DND-41 (cell line): ENCODE results near the gene NUDT22.
A peak's percentile ranks its signal among the peaks of the same experiment; 100 is the strongest.

ENCODE experiments used
- ATAC-seq: fragments of 200-7000 bp; cut with Tn5 transposase; 3 replicates; pipeline ENCODE4 v1.9.1; 2021; ENCODE audit warnings: low read depth; ENCODE audit not compliant: insufficient read depth
- DNase-seq: peaks from one replicate; pipeline ENCODE4 v3.0.0-alpha.2; 2020
- H2AFZ ChIP-seq: 2 replicates; pipeline ENCODE4 v1.6.0; 2012; ENCODE audit warnings: low read depth, low read length
- H3K27ac ChIP-seq: 2 replicates; pipeline ENCODE4 v1.5.1; 2012; ENCODE audit warnings: low read length, inconsistent platforms
- H3K27me3 ChIP-seq: fragments of 200-600 bp; sonication (generic); 2 replicates; pipeline ENCODE4 v1.6.0; 2012; ENCODE audit warnings: low read length, mild to moderate bottlenecking, inconsistent platforms; ENCODE audit not compliant: insufficient read depth, poor library complexity
- H3K36me3 ChIP-seq: 2 replicates; pipeline ENCODE4 v1.5.1; 2012; ENCODE audit warnings: low read length, inconsistent platforms; ENCODE audit not compliant: insufficient read depth
- H3K4me1 ChIP-seq: 2 replicates; pipeline ENCODE4 v1.5.1; 2012; ENCODE audit warnings: mild to moderate bottlenecking, low read length; ENCODE audit not compliant: insufficient read depth
- H3K4me2 ChIP-seq: 2 replicates; pipeline ENCODE4 v1.6.0; 2012; ENCODE audit warnings: mild to moderate bottlenecking, moderate library complexity, low read length, inconsistent platforms; ENCODE audit not compliant: insufficient read depth
- H3K4me3 ChIP-seq, 2 experiments: fragments of 200-600 bp in 1 of 2; shearing (Covaris generic) in 1 of 2; 2 replicates each; pipeline ENCODE4 v1.5.1; 2012 to 2016; ENCODE audit warnings: inconsistent platforms in 2 of 2, low read length in 2 of 2, mild to moderate bottlenecking in 2 of 2, low read depth in 1 of 2, moderate library complexity in 1 of 2
- H3K79me2 ChIP-seq: 2 replicates; pipeline ENCODE4 v1.6.0; 2012; ENCODE audit warnings: low read length, inconsistent platforms; ENCODE audit not compliant: insufficient read depth
- H3K9ac ChIP-seq: 2 replicates; pipeline ENCODE4 v1.6.0; 2012; ENCODE audit warnings: low read depth, mild to moderate bottlenecking, inconsistent platforms, low read length, moderate library complexity
- H3K9me3 ChIP-seq: 2 replicates; pipeline ENCODE4 v1.5.1; 2012; ENCODE audit warnings: low read length, moderate library complexity, mild to moderate bottlenecking, inconsistent platforms; ENCODE audit not compliant: insufficient read depth, severe bottlenecking
- H4K20me1 ChIP-seq: 2 replicates; pipeline ENCODE4 v1.6.0; 2012; ENCODE audit warnings: low read length; ENCODE audit not compliant: insufficient read depth
- CTCF ChIP-seq: IDR thresholded peaks from 2 replicates; pipeline ENCODE4 v1.5.1; 2012; ENCODE audit warnings: borderline replicate concordance, low read length, moderate library complexity, mild to moderate bottlenecking; ENCODE audit not compliant: poor library complexity, severe bottlenecking; ENCODE audit errors: extremely low read depth
- EZH2 ChIP-seq: IDR thresholded peaks from 3 replicates; pipeline ENCODE4 v1.6.1; 2012; ENCODE audit warnings: borderline replicate concordance, low read depth, mild to moderate bottlenecking, moderate library complexity, low read length, inconsistent platforms; ENCODE audit not compliant: severe bottlenecking

NUDT22 gene

GRCh38 chr11:64241491-64242374, 15.7 kb downstream of the NUDT22 start:
- peaks cover 46% of the 10 kb centered on the region for H3K79me2 ChIP-seq
- ATAC-seq: peak; percentile 72
- no peak for TF ChIP-seq EZH2
- no peak for TF ChIP-seq CTCF
- peaks cover 58% of the 10 kb centered on the region for H3K4me1 ChIP-seq
- peak overlapping the region; percentile 65 to 89 for H3K4me3 ChIP-seq
- DNase-seq: peak; percentile 100
- H2AFZ ChIP-seq: peak overlapping the region; percentile 58
- peak overlapping the region; percentile 75 for H3K27ac ChIP-seq
- H3K36me3 ChIP-seq: peaks cover 58% of the 10 kb centered on the region
- H3K9ac ChIP-seq: peak overlapping the region; percentile 67
- no peaks in the 10 kb centered on the region for H3K27me3 ChIP-seq
- H3K9me3 ChIP-seq: no peaks in the 10 kb centered on the region
- H3K4me2 ChIP-seq: peak overlapping the region; percentile 93
- H4K20me1 ChIP-seq: peaks cover 31% of the 10 kb centered on the region

GRCh38 chr11:64243236-64243854, 17.3 kb downstream of the NUDT22 start:
- Histone ChIP-seq H3K9me3 (no peaks in the 10 kb centered on the region), H3K4me2 (peak overlapping the region; percentile 93), H3K4me1 (peaks cover 63% of the 10 kb centered on the region), H3K27ac (peak overlapping the region; percentile 39; the same call in 1 of the 2 replicates), H4K20me1 (peaks cover 31% of the 10 kb centered on the region), H2AFZ (no peak overlapping the region), H3K9ac (peak overlapping the region; percentile 67), H3K79me2 (peaks cover 46% of the 10 kb centered on the region), H3K27me3 (no peaks in the 10 kb centered on the region), H3K36me3 (peaks cover 44% of the 10 kb centered on the region), H3K4me3 (peak overlapping the region in 1 of 2 experiments; percentile 21; a peak in 1 of 4 replicates)
- ATAC-seq (no peak), DNase-seq (no peak)
- no peak for TF ChIP-seq CTCF
- TF ChIP-seq EZH2: no peak

GRCh38 chr11:64244107-64244506, 18.0 kb downstream of the NUDT22 start:
- DNase-seq: no peak

More at GRCh38 chr11:64244107-64244506, 18.0 kb downstream of the NUDT22 start:
- no peak overlapping the region for H2AFZ ChIP-seq
- ATAC-seq: no peak
- peaks cover 46% of the 10 kb centered on the region for H3K79me2 ChIP-seq
- H3K9me3 ChIP-seq: no peaks in the 10 kb centered on the region
- TF ChIP-seq EZH2: no peak
- no peak for TF ChIP-seq CTCF
- peaks cover 61% of the 10 kb centered on the region for H3K4me1 ChIP-seq
- H3K9ac ChIP-seq: no peak overlapping the region; the same call in 1 of the 2 replicates
- H3K4me2 ChIP-seq: peak overlapping the region; percentile 93; the same call in 1 of the 2 replicates
- H3K27me3 ChIP-seq: no peaks in the 10 kb centered on the region
- peaks cover 31% of the 10 kb centered on the region for H4K20me1 ChIP-seq
- H3K36me3 ChIP-seq: peaks cover 37% of the 10 kb centered on the region
- H3K4me3 ChIP-seq: no peak overlapping the region
- H3K27ac ChIP-seq: peak overlapping the region; percentile 52; the same call in 1 of the 2 replicates
